GM23338 (cell line): ENCODE results near the gene TMEM213. TPM values are rescaled to one million over a fixed set of nuclear protein-coding genes. Genes with fewer than 3 reads are reported as not detected.
A peak's percentile ranks its signal among the peaks of the same experiment; 100 is the strongest.

Source experiments
- ATAC-seq: fragments of 200-7000 bp; cut with Tn5 transposase; 3 replicates; pipeline ENCODE4 v1.9.1; 2020
- DNase-seq: peaks from one replicate; pipeline ENCODE4 v3.0.0-alpha.2; 2015; ENCODE audit warnings: low spot score
- H2AFZ ChIP-seq: fragments of 200-600 bp; sonication (generic); 2 replicates; pipeline ENCODE4 v1.8.0; 2016; ENCODE audit warnings: antibody characterized with exemption, mild to moderate bottlenecking, moderate library complexity
- H3F3A ChIP-seq: fragments of 200-600 bp; sonication (generic); replicated peaks from 2 replicates; pipeline ENCODE4 v1.8.0; 2017; ENCODE audit warnings: antibody characterized with exemption, mixed run types, low read depth
- H3K27ac ChIP-seq: fragments of 200-600 bp; sonication (generic); 2 replicates; pipeline ENCODE4 v1.6.1; 2016; ENCODE audit warnings: low read depth
- H3K27me3 ChIP-seq: fragments of 200-600 bp; sonication (generic); 2 replicates; pipeline ENCODE4 v1.8.0; 2016; ENCODE audit warnings: mild to moderate bottlenecking, mixed run types, moderate library complexity; ENCODE audit not compliant: insufficient read depth
- H3K36me3 ChIP-seq: fragments of 200-600 bp; sonication (generic); 2 replicates; pipeline ENCODE4 v1.8.0; 2016; ENCODE audit warnings: mild to moderate bottlenecking; ENCODE audit not compliant: insufficient read depth
- H3K4me1 ChIP-seq: fragments of 200-600 bp; sonication (generic); 2 replicates; pipeline ENCODE4 v1.8.0; 2016; ENCODE audit warnings: mild to moderate bottlenecking, moderate library complexity; ENCODE audit not compliant: insufficient read depth
- H3K4me2 ChIP-seq: fragments of 200-600 bp; sonication (generic); 2 replicates; pipeline ENCODE4 v1.7.1; 2017; ENCODE audit warnings: mixed run types
- H3K4me3 ChIP-seq: fragments of 200-600 bp; sonication (generic); 2 replicates; pipeline ENCODE4 v1.6.1; 2016; ENCODE audit warnings: mixed run types
- H3K79me2 ChIP-seq: fragments of 200-600 bp; sonication (generic); replicated peaks from 2 replicates; pipeline ENCODE4 v1.8.0; 2017; ENCODE audit warnings: mild to moderate bottlenecking; ENCODE audit not compliant: insufficient read depth
- H3K9me2 ChIP-seq: fragments of 200-600 bp; sonication (generic); 2 replicates; pipeline ENCODE4 v1.8.0; 2017; ENCODE audit not compliant: insufficient read depth
- H4K20me1 ChIP-seq: fragments of 200-600 bp; sonication (generic); replicated peaks from 2 replicates; pipeline ENCODE4 v1.8.0; 2017; ENCODE audit warnings: mild to moderate bottlenecking; ENCODE audit not compliant: insufficient read depth
- H3K27ac Mint-ChIP-seq: 2 replicates; pipeline ENCODE4 v1.8.0; 2020; ENCODE audit warnings: inconsistent platforms, mild to moderate bottlenecking, moderate library complexity, mixed read lengths
- H3K27me3 Mint-ChIP-seq: 3 replicates; pipeline ENCODE4 v1.8.0; 2022; ENCODE audit warnings: low read depth, mild to moderate bottlenecking, moderate library complexity, mixed read lengths, inconsistent platforms; ENCODE audit not compliant: insufficient read depth, poor library complexity
- H3K36me3 Mint-ChIP-seq: 3 replicates; pipeline ENCODE4 v1.8.0; 2021; ENCODE audit warnings: low read depth, mild to moderate bottlenecking, inconsistent platforms, moderate library complexity, mixed read lengths
- H3K4me1 Mint-ChIP-seq: 3 replicates; pipeline ENCODE4 v1.8.0; 2020; ENCODE audit warnings: mild to moderate bottlenecking, inconsistent platforms, mixed read lengths
- H3K4me3 Mint-ChIP-seq: 3 replicates; pipeline ENCODE4 v1.8.0; 2021; ENCODE audit warnings: moderate library complexity, mild to moderate bottlenecking, inconsistent platforms, mixed read lengths
- H3K9me3 Mint-ChIP-seq: 3 replicates; pipeline ENCODE4 v1.8.0; 2020; ENCODE audit warnings: moderate library complexity, mild to moderate bottlenecking, inconsistent platforms, mixed read lengths
- CREB1 ChIP-seq: fragments of 250-450 bp; sonication (Bioruptor Pico); IDR thresholded peaks from 2 replicates; pipeline ENCODE4 v1.5.0; 2020; ENCODE audit warnings: low read depth, mild to moderate bottlenecking, moderate library complexity
- EZH2 ChIP-seq: fragments of 200-600 bp; sonication (generic); IDR thresholded peaks from one replicate; pipeline ENCODE4 v1.8.0; 2017; ENCODE audit warnings: antibody characterized with exemption, mild to moderate bottlenecking, low read depth; ENCODE audit not compliant: unreplicated experiment
- NANOG ChIP-seq: IDR thresholded peaks from 2 replicates; pipeline ENCODE4 v1.6.1; 2016; ENCODE audit warnings: antibody characterized with exemption, borderline replicate concordance
- STAT1 ChIP-seq: IDR thresholded peaks from one replicate; pipeline ENCODE4 v1.6.1; 2016; ENCODE audit warnings: antibody characterized with exemption; ENCODE audit not compliant: unreplicated experiment
- ZNF114 ChIP-seq: fragments of 250-450 bp; sonication (Bioruptor Pico); IDR thresholded peaks from 2 replicates; pipeline ENCODE4 v1.5.0; 2020; ENCODE audit warnings: mild to moderate bottlenecking, moderate library complexity
- ZNF331 ChIP-seq: fragments of 250-450 bp; sonication (Bioruptor Pico); IDR thresholded peaks from 2 replicates; pipeline ENCODE4 v1.5.0; 2020; ENCODE audit warnings: low read depth, mild to moderate bottlenecking, moderate library complexity
- polyA plus RNA-seq: library from polyadenylated mRNA; unstranded; fragments of >200 nt; fragmentation: Nextera tagmentation; extraction: Ambion mirVana; gene quantifications from 2 replicates; pipeline ENCODE4 v1.2.1, GENCODE V29; 2016
- total RNA-seq: library from RNA; depleted of rRNA; stranded (reverse); fragments of >200 nt; shearing (Covaris generic); gene quantifications from 2 replicates; pipeline ENCODE4 v1.2.3, GENCODE V29; 2014
- TF ChIP-seq, protein P1 (sequence below), 2 experiments: fragments of 200-600 bp in 1 of 2; sonication (generic) in 1 of 2; conservative IDR thresholded peaks; 2 replicates each; pipeline versions ENCODE4 v1.5.1 to v1.6.1; 2016 to 2017; ENCODE audit warnings: antibody characterized with exemption in 2 of 2, low read depth in 2 of 2, mild to moderate bottlenecking in 2 of 2, moderate library complexity in 1 of 2
- TF ChIP-seq, protein P2 (sequence below): IDR thresholded peaks from one replicate; pipeline ENCODE4 v1.6.1; 2018; ENCODE audit warnings: antibody characterized with exemption; ENCODE audit not compliant: unreplicated experiment
- TF ChIP-seq, protein P3 (sequence below): IDR thresholded peaks from 2 replicates; pipeline ENCODE4 v1.6.1; 2016; ENCODE audit warnings: antibody characterized with exemption

Gene TMEM213
- total and polyA plus RNA-seq, 2 experiments from 2014 or later = 0.89 TPM; not detected in 1

DNA sequence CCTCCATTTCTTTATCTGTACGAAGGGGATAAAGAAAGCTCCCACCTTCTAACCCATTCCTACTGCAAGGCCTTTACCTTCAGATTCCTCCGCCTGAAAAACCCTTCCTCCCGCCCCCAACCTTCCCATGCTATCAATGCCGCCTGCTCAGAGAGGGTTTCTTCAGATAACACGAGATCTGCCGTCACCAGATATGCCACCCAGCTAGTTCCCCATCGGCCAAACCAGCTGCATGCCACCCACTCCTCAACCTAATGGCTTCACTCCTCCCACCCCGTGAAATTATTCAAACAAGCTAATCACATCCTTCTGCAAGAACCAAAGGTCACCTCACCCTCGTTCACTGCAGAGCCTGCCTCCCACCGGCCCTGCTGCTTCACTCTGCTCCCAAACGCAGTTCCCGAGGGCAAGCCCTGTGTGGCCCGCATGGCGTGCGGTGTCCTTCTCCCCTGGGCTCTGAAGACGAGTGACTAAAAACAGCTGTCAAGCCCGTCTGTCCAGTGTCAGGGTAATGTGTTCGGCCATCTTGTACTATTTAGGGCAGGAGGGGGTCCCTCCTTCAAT lies 46.8 kb upstream of the TMEM213 start (continued):
- TF ChIP-seq, protein P1, sequence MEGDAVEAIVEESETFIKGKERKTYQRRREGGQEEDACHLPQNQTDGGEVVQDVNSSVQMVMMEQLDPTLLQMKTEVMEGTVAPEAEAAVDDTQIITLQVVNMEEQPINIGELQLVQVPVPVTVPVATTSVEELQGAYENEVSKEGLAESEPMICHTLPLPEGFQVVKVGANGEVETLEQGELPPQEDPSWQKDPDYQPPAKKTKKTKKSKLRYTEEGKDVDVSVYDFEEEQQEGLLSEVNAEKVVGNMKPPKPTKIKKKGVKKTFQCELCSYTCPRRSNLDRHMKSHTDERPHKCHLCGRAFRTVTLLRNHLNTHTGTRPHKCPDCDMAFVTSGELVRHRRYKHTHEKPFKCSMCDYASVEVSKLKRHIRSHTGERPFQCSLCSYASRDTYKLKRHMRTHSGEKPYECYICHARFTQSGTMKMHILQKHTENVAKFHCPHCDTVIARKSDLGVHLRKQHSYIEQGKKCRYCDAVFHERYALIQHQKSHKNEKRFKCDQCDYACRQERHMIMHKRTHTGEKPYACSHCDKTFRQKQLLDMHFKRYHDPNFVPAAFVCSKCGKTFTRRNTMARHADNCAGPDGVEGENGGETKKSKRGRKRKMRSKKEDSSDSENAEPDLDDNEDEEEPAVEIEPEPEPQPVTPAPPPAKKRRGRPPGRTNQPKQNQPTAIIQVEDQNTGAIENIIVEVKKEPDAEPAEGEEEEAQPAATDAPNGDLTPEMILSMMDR (conservative IDR thresholded peaks at IDR 0.05; ENCODE audit: low read depth in 2 of 2) = no peak
- no peak for TF ChIP-seq ZNF114 (CRISPR knock-in tag)
- no peak for TF ChIP-seq NANOG
- TF ChIP-seq, protein P2, sequence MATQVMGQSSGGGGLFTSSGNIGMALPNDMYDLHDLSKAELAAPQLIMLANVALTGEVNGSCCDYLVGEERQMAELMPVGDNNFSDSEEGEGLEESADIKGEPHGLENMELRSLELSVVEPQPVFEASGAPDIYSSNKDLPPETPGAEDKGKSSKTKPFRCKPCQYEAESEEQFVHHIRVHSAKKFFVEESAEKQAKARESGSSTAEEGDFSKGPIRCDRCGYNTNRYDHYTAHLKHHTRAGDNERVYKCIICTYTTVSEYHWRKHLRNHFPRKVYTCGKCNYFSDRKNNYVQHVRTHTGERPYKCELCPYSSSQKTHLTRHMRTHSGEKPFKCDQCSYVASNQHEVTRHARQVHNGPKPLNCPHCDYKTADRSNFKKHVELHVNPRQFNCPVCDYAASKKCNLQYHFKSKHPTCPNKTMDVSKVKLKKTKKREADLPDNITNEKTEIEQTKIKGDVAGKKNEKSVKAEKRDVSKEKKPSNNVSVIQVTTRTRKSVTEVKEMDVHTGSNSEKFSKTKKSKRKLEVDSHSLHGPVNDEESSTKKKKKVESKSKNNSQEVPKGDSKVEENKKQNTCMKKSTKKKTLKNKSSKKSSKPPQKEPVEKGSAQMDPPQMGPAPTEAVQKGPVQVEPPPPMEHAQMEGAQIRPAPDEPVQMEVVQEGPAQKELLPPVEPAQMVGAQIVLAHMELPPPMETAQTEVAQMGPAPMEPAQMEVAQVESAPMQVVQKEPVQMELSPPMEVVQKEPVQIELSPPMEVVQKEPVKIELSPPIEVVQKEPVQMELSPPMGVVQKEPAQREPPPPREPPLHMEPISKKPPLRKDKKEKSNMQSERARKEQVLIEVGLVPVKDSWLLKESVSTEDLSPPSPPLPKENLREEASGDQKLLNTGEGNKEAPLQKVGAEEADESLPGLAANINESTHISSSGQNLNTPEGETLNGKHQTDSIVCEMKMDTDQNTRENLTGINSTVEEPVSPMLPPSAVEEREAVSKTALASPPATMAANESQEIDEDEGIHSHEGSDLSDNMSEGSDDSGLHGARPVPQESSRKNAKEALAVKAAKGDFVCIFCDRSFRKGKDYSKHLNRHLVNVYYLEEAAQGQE = no peak
- TF ChIP-seq ZNF331 (CRISPR knock-in tag) = no peak
- TF ChIP-seq, protein P3, sequence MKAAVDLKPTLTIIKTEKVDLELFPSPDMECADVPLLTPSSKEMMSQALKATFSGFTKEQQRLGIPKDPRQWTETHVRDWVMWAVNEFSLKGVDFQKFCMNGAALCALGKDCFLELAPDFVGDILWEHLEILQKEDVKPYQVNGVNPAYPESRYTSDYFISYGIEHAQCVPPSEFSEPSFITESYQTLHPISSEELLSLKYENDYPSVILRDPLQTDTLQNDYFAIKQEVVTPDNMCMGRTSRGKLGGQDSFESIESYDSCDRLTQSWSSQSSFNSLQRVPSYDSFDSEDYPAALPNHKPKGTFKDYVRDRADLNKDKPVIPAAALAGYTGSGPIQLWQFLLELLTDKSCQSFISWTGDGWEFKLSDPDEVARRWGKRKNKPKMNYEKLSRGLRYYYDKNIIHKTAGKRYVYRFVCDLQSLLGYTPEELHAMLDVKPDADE = no peak
- no peak for TF ChIP-seq CREB1 (CRISPR knock-in tag)
- TF ChIP-seq EZH2 = no peak

DNA sequence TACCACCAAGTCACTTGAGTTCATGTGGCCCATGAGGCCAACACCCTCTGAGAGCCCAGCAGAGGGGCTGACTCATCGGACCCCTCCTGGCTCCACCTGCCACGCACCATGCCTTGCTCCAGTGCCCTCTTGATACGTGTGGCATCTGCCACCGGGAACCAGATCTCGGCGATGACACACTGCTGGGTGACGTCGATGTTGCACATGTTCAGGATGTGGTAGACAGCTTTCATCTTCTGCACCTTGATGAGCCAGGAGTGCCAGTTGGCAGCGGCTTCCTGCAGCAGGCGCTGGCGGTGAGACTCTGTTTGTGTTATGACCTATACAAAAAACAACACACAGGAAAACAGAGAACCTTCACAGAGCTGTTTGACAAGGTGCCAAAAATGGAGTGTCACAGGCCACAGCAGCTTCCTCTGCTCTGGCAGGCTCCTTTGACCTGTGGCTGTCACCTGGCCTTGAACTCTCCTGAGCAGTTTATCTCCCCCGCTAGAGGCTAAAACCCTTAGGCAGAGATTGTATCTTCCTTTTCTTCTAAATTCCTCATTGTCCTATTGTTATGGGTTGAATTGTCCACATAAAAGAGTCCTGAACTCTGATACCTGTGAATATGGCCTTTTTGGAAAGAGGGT lies 45.2 kb upstream of the TMEM213 start:
- Mint-ChIP-seq H3K9me3 (no peaks in the 10 kb centered on the region), H3K4me3 (no peak overlapping the region), H3K27me3 (peaks cover 6% of the 10 kb centered on the region), H3K4me1 (peaks cover 29% of the 10 kb centered on the region), H3K36me3 (no peaks in the 10 kb centered on the region), H3K27ac (no peak overlapping the region)
- Histone ChIP-seq H3K4me1 (peaks cover 14% of the 10 kb centered on the region), H3F3A (no peaks in the 10 kb centered on the region), H3K79me2 (no peaks in the 10 kb centered on the region), H3K27me3 (no peaks in the 10 kb centered on the region), H3K4me2 (no peak overlapping the region), H2AFZ (0 out of 2 replicates have a peak overlapping the region, but pooled peaks have one; percentile 1), H3K36me3 (no peaks in the 10 kb centered on the region), H4K20me1 (no peaks in the 10 kb centered on the region), H3K27ac (no peak overlapping the region), H3K4me3 (no peak overlapping the region), H3K9me2 (no peaks in the 10 kb centered on the region)
- DNase-seq (no peak), ATAC-seq (peak; percentile 20; the same call in 2 of the 3 replicates)
- TF ChIP-seq, protein P1 (conservative IDR thresholded peaks at IDR 0.05; ENCODE audit: low read depth in 2 of 2) = no peak
- TF ChIP-seq ZNF114 (CRISPR knock-in tag) = no peak
- TF ChIP-seq, protein P2 = no peak
- no peak for TF ChIP-seq STAT1
